Neural cell (in vitro differentiated cells): ENCODE data around the gene STXBP2. TPM values are rescaled to one million over a fixed set of nuclear protein-coding genes. Genes with fewer than 3 reads are reported as not detected.

Experiments used
- H2AFZ ChIP-seq: fragments of 200-600, 300-800 bp; sonication (generic), shearing (Covaris generic); 2 replicates; pipeline ENCODE4 v1.6.0; 2014; ENCODE audit warnings: low read depth, mild to moderate bottlenecking, antibody characterized with exemption, low read length, moderate library complexity
- H3F3A ChIP-seq: fragments of 200-600 bp; shearing (Covaris generic); 2 replicates; pipeline ENCODE4 v1.6.1; 2016; ENCODE audit warnings: mild to moderate bottlenecking, moderate library complexity, mixed read lengths, antibody characterized with exemption, low read length; ENCODE audit not compliant: insufficient read depth, poor library complexity, severe bottlenecking
- H3K27ac ChIP-seq: fragments of 200-600, 300-800 bp; sonication (generic), shearing (Covaris generic); 2 replicates; pipeline ENCODE4 v1.5.1; 2014; ENCODE audit warnings: mild to moderate bottlenecking, low read length, moderate library complexity
- H3K27me3 ChIP-seq: fragments of 300-800, 200-600 bp; sonication (generic), shearing (Covaris generic); 2 replicates; pipeline ENCODE4 v1.6.0; 2014; ENCODE audit warnings: mild to moderate bottlenecking, low read depth, low read length, moderate library complexity; ENCODE audit not compliant: insufficient read depth
- H3K36me3 ChIP-seq: fragments of 300-800, 200-600 bp; sonication (generic), shearing (Covaris generic); 2 replicates; pipeline ENCODE4 v1.5.1; 2014; ENCODE audit warnings: mild to moderate bottlenecking, antibody characterized with exemption, low read length, moderate library complexity; ENCODE audit not compliant: insufficient read depth
- H3K4me2 ChIP-seq: fragments of 300-800, 200-600 bp; sonication (generic), shearing (Covaris generic); 2 replicates; pipeline ENCODE4 v1.6.0; 2014; ENCODE audit warnings: mild to moderate bottlenecking, low read length
- H3K4me3 ChIP-seq: fragments of 300-800, 200-600 bp; sonication (generic), shearing (Covaris generic); 2 replicates; pipeline ENCODE4 v1.5.1; 2014; ENCODE audit warnings: mild to moderate bottlenecking, low read length, moderate library complexity
- H3K79me2 ChIP-seq: fragments of 200-600 bp; shearing (Covaris generic); replicated peaks from 2 replicates; pipeline ENCODE4 v1.6.0; 2014; ENCODE audit warnings: mild to moderate bottlenecking, low read length, moderate library complexity; ENCODE audit not compliant: insufficient read depth
- H3K9ac ChIP-seq: fragments of 300-800, 200-600 bp; sonication (generic), shearing (Covaris generic); 2 replicates; pipeline ENCODE4 v1.6.1; 2016; ENCODE audit warnings: mild to moderate bottlenecking, low read length, mixed read lengths
- H3K9me2 ChIP-seq: fragments of 200-600 bp; shearing (Covaris generic); 2 replicates; pipeline ENCODE4 v1.6.1; 2016; ENCODE audit warnings: mild to moderate bottlenecking, low read length, mixed read lengths; ENCODE audit not compliant: insufficient read depth
- H3K9me3 ChIP-seq: fragments of 200-600, 300-800 bp; sonication (generic), shearing (Covaris generic); 2 replicates; pipeline ENCODE4 v1.6.1; 2016; ENCODE audit warnings: mild to moderate bottlenecking, mixed run types, low read length, moderate library complexity, mixed read lengths
- H4K20me1 ChIP-seq: fragments of 200-600 bp; shearing (Covaris generic); 2 replicates; pipeline ENCODE4 v1.6.1; 2016; ENCODE audit warnings: mild to moderate bottlenecking, mixed run types; ENCODE audit not compliant: insufficient read depth
- CTCF ChIP-seq: fragments of 450-650 bp; IDR thresholded peaks from 2 replicates; pipeline ENCODE4 v1.5.1; 2014; ENCODE audit warnings: antibody characterized with exemption, mild to moderate bottlenecking, moderate library complexity; ENCODE audit not compliant: poor library complexity, severe bottlenecking
- EP300 ChIP-seq: fragments of 450-650 bp; conservative IDR thresholded peaks from 2 replicates; pipeline ENCODE4 v1.6.1; 2014; ENCODE audit warnings: antibody characterized with exemption, mild to moderate bottlenecking, moderate library complexity; ENCODE audit not compliant: poor library complexity, severe bottlenecking
- EZH2 ChIP-seq: fragments of 200-600, 300-800 bp; shearing (Covaris generic), sonication (generic); IDR thresholded peaks from 2 replicates; pipeline ENCODE4 v1.6.1; 2014; ENCODE audit warnings: antibody characterized with exemption, low read length, borderline replicate concordance, mild to moderate bottlenecking; ENCODE audit not compliant: insufficient read depth, poor library complexity, severe bottlenecking
- MXI1 ChIP-seq: fragments of 450-650 bp; conservative IDR thresholded peaks from 2 replicates; pipeline ENCODE4 v1.6.1; 2014; ENCODE audit warnings: antibody characterized with exemption, mild to moderate bottlenecking; ENCODE audit not compliant: poor library complexity, severe bottlenecking
- POLR2AphosphoS5 ChIP-seq: IDR thresholded peaks from 2 replicates; pipeline ENCODE4 v1.6.1; 2012
- RAD21 ChIP-seq: fragments of 450-650 bp; conservative IDR thresholded peaks from 2 replicates; pipeline ENCODE4 v1.6.1; 2014; ENCODE audit warnings: antibody characterized with exemption, mild to moderate bottlenecking, moderate library complexity
- REST ChIP-seq: IDR thresholded peaks from 2 replicates; pipeline ENCODE4 v1.6.1; 2012; ENCODE audit warnings: borderline replicate concordance
- SMC3 ChIP-seq: fragments of 450-650 bp; conservative IDR thresholded peaks from 2 replicates; pipeline ENCODE4 v1.6.1; 2014; ENCODE audit warnings: antibody characterized with exemption, mild to moderate bottlenecking, moderate library complexity; ENCODE audit not compliant: poor library complexity
- TAF1 ChIP-seq: IDR thresholded peaks from 2 replicates; pipeline ENCODE4 v1.6.1; 2012; ENCODE audit warnings: low read depth
- polyA plus RNA-seq: library from polyadenylated mRNA; depleted of rRNA; stranded (reverse); fragments of >200 nt; gene quantifications from 2 replicates; pipeline ENCODE4 v1.2.3, GENCODE V29; 2014

The STXBP2 gene
- polyA plus RNA-seq, 1 donor from 2014 or later = 1.7 TPM

- no peak overlapping the region for H3K4me3 ChIP-seq
- no peak overlapping the region for H3K27ac ChIP-seq
- no peak overlapping the region for H3K4me2 ChIP-seq
- H3K27me3 ChIP-seq = no peaks in the 10 kb centered on the region
- no peaks in the 10 kb centered on the region for H3K9me3 ChIP-seq
- no peaks in the 10 kb centered on the region for H3K36me3 ChIP-seq
- no peak overlapping the region for H2AFZ ChIP-seq
- TF ChIP-seq TAF1 (no peak), REST (no peak), MXI1 (no peak), RAD21 (no peak), POLR2AphosphoS5 (no peak), EP300 (no peak), SMC3 (no peak), EZH2 (no peak), CTCF (no peak)
- no peaks in the 10 kb centered on the region for H3F3A ChIP-seq
- no peaks in the 10 kb centered on the region for H4K20me1 ChIP-seq
- H3K9ac ChIP-seq = no peak overlapping the region
- H3K79me2 ChIP-seq = peaks cover 21% of the 10 kb centered on the region
- H3K9me2 ChIP-seq = no peaks in the 10 kb centered on the region
Measured at GRCh38 chr19:7598180-7598579, 38.7 kb upstream of the STXBP2 start.

- H4K20me1 ChIP-seq = no peaks in the 10 kb centered on the region
- no peaks in the 10 kb centered on the region for H3K36me3 ChIP-seq
- no peak overlapping the region for H3K27ac ChIP-seq
- no peaks in the 10 kb centered on the region for H3F3A ChIP-seq
- TF ChIP-seq CTCF (no peak), POLR2AphosphoS5 (no peak), SMC3 (no peak), EZH2 (no peak), RAD21 (no peak), MXI1 (no peak), TAF1 (no peak), EP300 (no peak), REST (no peak)
- no peak overlapping the region for H3K4me2 ChIP-seq
- H2AFZ ChIP-seq = no peak overlapping the region
- no peak overlapping the region for H3K9ac ChIP-seq
- no peaks in the 10 kb centered on the region for H3K9me2 ChIP-seq
- H3K27me3 ChIP-seq = no peaks in the 10 kb centered on the region
- H3K79me2 ChIP-seq = peaks cover 21% of the 10 kb centered on the region
- no peaks in the 10 kb centered on the region for H3K9me3 ChIP-seq
- H3K4me3 ChIP-seq = no peak overlapping the region
Measured at GRCh38 chr19:7600721-7601120, 36.2 kb upstream of the STXBP2 start.
